Measurements from ENCODE around the gene ASCL5.

Gene ASCL5

GRCh38 chr1:201108614-201109013 is 18.4 kb downstream of the ASCL5 start:
- Histone ChIP-seq H3K4me1 (ENCODE audit: insufficient read depth, insufficient read length) (peaks cover 27% of the 10 kb centered on the region), H3K27me3 (ENCODE audit: insufficient read depth, insufficient read length) (peaks cover 67% of the 10 kb centered on the region), H3K36me3 (ENCODE audit: insufficient read depth, insufficient read length, low read length) (no peaks in the 10 kb centered on the region), H3K9ac (ENCODE audit: insufficient read length, low read depth) (no peak overlapping the region), H3K4me3 (ENCODE audit: insufficient read length, low read depth) (no peak overlapping the region), H3K9me3 (ENCODE audit: insufficient read depth, low read length) (no peaks in the 10 kb centered on the region)
- TF ChIP-seq ZNF274 (IDR thresholded peaks at IDR 0.05; ENCODE audit: low read depth, low read length): no peak
- peak; percentile 80 for DNase-seq (ENCODE audit: low read depth, low spot score)

DNA sequence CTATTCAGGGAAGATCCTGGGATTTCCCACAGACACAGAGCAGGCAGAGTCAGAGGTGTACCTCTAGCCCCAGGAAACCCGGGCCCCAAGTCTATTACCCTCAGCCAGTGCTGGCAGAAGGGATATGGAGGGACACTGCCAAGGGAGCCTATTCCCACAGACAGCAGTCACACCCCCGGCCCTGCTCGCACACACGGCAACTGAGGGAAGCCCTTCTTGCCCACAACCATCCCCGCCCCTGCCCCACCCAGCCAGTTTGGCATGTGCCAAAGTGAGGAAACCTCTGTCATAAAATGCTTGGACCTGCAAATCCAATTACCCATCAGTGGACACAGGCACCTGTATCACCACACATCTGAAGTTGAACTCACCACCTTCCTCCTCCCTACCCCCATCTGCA is 21.3 kb downstream of the ASCL5 start:
- H3K27me3 ChIP-seq (ENCODE audit: insufficient read depth, insufficient read length): peaks cover 73% of the 10 kb centered on the region
- no peak for DNase-seq (ENCODE audit: low read depth, low spot score)
- no peak overlapping the region for H3K4me3 ChIP-seq (ENCODE audit: insufficient read length, low read depth)
- no peak for TF ChIP-seq YY1 (IDR thresholded peaks at IDR 0.05; ENCODE audit: insufficient read depth, insufficient read length)
- TF ChIP-seq SUZ12 (IDR thresholded peaks at IDR 0.05; ENCODE audit: extremely low read depth, insufficient read depth, insufficient read length): no peak
- no peak for TF ChIP-seq ZNF274 (IDR thresholded peaks at IDR 0.05; ENCODE audit: low read depth, low read length)
- no peak overlapping the region for H3K9ac ChIP-seq (ENCODE audit: insufficient read length, low read depth)
- no peaks in the 10 kb centered on the region for H3K9me3 ChIP-seq (ENCODE audit: insufficient read depth, low read length)
- H3K36me3 ChIP-seq (ENCODE audit: insufficient read depth, insufficient read length, low read length): no peaks in the 10 kb centered on the region
- H3K4me1 ChIP-seq (ENCODE audit: insufficient read depth, insufficient read length): peaks cover 19% of the 10 kb centered on the region

GRCh38 chr1:201104141-201104540 is 22.8 kb downstream of the ASCL5 start:
- H3K9ac ChIP-seq (ENCODE audit: insufficient read length, low read depth): no peak overlapping the region
- no peak overlapping the region for H3K4me3 ChIP-seq (ENCODE audit: insufficient read length, low read depth)
- no peaks in the 10 kb centered on the region for H3K36me3 ChIP-seq (ENCODE audit: insufficient read depth, insufficient read length, low read length)
- TF ChIP-seq ZNF274 (IDR thresholded peaks at IDR 0.05; ENCODE audit: low read depth, low read length) (no peak), SUZ12 (IDR thresholded peaks at IDR 0.05; ENCODE audit: extremely low read depth, insufficient read depth, insufficient read length) (no peak), YY1 (IDR thresholded peaks at IDR 0.05; ENCODE audit: insufficient read depth, insufficient read length) (no peak)
- DNase-seq (ENCODE audit: low read depth, low spot score): peak; percentile 30
- peaks cover 69% of the 10 kb centered on the region for H3K27me3 ChIP-seq (ENCODE audit: insufficient read depth, insufficient read length)
- H3K4me1 ChIP-seq (ENCODE audit: insufficient read depth, insufficient read length): peaks cover 25% of the 10 kb centered on the region
- no peaks in the 10 kb centered on the region for H3K9me3 ChIP-seq (ENCODE audit: insufficient read depth, low read length)

GRCh38 chr1:201103666-201104065 is 23.3 kb downstream of the ASCL5 start:
- Histone ChIP-seq H3K9me3 (ENCODE audit: insufficient read depth, low read length) (no peaks in the 10 kb centered on the region), H3K27me3 (ENCODE audit: insufficient read depth, insufficient read length) (peaks cover 70% of the 10 kb centered on the region), H3K4me1 (ENCODE audit: insufficient read depth, insufficient read length) (peaks cover 28% of the 10 kb centered on the region), H3K9ac (ENCODE audit: insufficient read length, low read depth) (no peak overlapping the region), H3K4me3 (ENCODE audit: insufficient read length, low read depth) (no peak overlapping the region), H3K36me3 (ENCODE audit: insufficient read depth, insufficient read length, low read length) (no peaks in the 10 kb centered on the region)
- no peak for DNase-seq (ENCODE audit: low read depth, low spot score)
- TF ChIP-seq SUZ12 (IDR thresholded peaks at IDR 0.05; ENCODE audit: extremely low read depth, insufficient read depth, insufficient read length) (no peak), ZNF274 (IDR thresholded peaks at IDR 0.05; ENCODE audit: low read depth, low read length) (no peak), YY1 (IDR thresholded peaks at IDR 0.05; ENCODE audit: insufficient read depth, insufficient read length) (no peak)

- H3K27me3 ChIP-seq (ENCODE audit: insufficient read depth, insufficient read length): peaks cover 65% of the 10 kb centered on the region
- TF ChIP-seq SUZ12 (IDR thresholded peaks at IDR 0.05; ENCODE audit: extremely low read depth, insufficient read depth, insufficient read length) (no peak), ZNF274 (IDR thresholded peaks at IDR 0.05; ENCODE audit: low read depth, low read length) (no peak), YY1 (IDR thresholded peaks at IDR 0.05; ENCODE audit: insufficient read depth, insufficient read length) (no peak)
Observed at GRCh38 chr1:201100169-201100930, 26.6 kb downstream of the ASCL5 start.

GRCh38 chr1:201098992-201099677 is 27.8 kb downstream of the ASCL5 start:
- peaks cover 28% of the 10 kb centered on the region for H3K4me1 ChIP-seq (ENCODE audit: insufficient read depth, insufficient read length)
- H3K4me3 ChIP-seq (ENCODE audit: insufficient read length, low read depth): no peak overlapping the region
- TF ChIP-seq SUZ12 (IDR thresholded peaks at IDR 0.05; ENCODE audit: extremely low read depth, insufficient read depth, insufficient read length) (no peak), YY1 (IDR thresholded peaks at IDR 0.05; ENCODE audit: insufficient read depth, insufficient read length) (no peak), ZNF274 (IDR thresholded peaks at IDR 0.05; ENCODE audit: low read depth, low read length) (no peak)
- H3K9me3 ChIP-seq (ENCODE audit: insufficient read depth, low read length): no peaks in the 10 kb centered on the region
- H3K9ac ChIP-seq (ENCODE audit: insufficient read length, low read depth): no peak overlapping the region
- no peaks in the 10 kb centered on the region for H3K36me3 ChIP-seq (ENCODE audit: insufficient read depth, insufficient read length, low read length)
- H3K27me3 ChIP-seq (ENCODE audit: insufficient read depth, insufficient read length): peaks cover 57% of the 10 kb centered on the region
- DNase-seq (ENCODE audit: low read depth, low spot score): no peak

More at GRCh38 chr1:201100169-201100930, 26.6 kb downstream of the ASCL5 start:
- Histone ChIP-seq H3K9ac (ENCODE audit: insufficient read length, low read depth) (no peak overlapping the region), H3K36me3 (ENCODE audit: insufficient read depth, insufficient read length, low read length) (no peaks in the 10 kb centered on the region), H3K4me1 (ENCODE audit: insufficient read depth, insufficient read length) (peaks cover 23% of the 10 kb centered on the region), H3K4me3 (ENCODE audit: insufficient read length, low read depth) (no peak overlapping the region), H3K9me3 (ENCODE audit: insufficient read depth, low read length) (no peaks in the 10 kb centered on the region)
- no peak for DNase-seq (ENCODE audit: low read depth, low spot score)
